ENCODE results near the gene FAM9C.
"Not testable (repeated sequence)": the region's sequence is repeated elsewhere in the genome, so short reads cannot be mapped to it uniquely, and the experiment has no call there.

Gene FAM9C

DNA sequence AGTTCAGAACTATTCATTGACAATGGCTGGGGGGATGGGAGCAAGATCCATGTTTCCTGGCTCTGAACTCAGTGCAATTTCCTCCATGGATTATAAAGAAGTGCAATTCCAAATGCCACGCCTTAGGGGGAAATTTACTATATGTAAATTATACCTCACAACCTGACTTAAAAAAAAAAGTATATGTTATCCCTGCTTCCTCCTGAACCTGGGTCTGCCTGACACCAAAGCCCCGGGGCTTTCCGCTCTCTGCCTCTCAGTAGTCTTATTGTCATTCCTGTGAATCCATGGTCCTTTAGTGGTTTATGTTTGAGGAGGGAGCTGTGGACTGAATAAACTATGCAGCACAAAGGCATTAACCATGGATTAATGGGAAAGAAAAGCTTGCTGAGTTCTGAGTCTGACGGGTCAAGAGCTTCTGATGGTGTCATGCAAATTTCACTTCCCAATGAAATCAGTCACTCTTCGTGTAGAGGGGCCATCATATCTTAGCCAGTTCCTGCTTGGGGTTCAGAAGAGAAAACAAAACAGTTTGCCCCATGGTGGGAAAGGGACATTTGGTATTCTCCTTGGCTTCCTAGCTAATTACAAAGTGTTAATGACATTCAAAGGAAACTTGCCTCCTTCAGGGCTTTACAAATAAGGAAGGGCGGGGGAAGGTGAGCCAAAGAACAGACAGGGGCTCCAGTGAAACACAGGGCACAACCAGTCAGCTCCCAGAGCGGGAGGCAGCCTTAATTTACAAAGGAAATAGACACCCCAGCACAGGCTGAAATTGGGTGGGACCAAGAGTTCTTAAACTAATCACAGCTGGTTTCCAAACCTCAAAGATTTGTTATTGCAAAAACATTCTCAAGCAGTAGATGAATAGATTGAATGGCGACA is 14.3 kb downstream of the FAM9C start:
- no peak for DNase-seq

- DNase-seq = no peak
Measured at GRCh38 chrX:13029637-13029886, 14.9 kb downstream of the FAM9C start.

GRCh38 chrX:13028871-13029636 is 15.4 kb downstream of the FAM9C start:
- DNase-seq = no peak

DNA sequence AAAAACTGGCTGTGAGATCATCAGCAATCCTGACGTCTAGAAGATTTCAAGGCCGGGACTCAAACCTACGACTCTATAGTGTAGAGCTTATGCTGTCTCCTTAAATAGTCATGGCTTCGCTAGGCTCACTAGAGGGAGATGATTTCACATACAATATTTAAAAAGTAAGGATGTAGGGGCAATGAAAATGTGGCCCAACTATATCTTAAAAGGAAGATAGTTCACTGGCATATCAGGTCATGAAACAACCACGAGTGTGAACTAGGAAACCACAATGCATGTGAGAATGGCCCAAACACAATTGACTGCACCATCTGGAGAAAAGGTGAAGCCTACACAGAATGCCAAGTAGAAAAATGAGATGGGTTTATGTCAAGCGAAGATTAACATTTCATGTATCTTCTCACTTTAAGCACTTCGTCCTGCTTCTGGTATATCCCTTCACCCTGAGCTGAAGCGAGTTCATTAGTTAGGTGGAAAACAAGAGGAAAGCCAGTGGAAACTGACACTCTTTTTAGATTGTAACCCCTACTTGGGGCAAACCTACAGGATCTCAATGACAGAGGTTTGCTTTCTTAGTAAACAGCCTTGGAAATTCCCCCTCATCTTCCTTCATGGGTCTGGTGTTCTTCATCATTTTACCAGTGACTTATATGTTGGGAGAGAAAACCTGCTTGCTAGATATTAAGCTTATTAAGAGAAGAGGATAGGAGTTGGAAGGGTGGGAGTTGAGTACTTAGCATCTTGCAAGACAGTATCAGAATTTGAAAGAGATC is 17.4 kb downstream of the FAM9C start:
- DNase-seq = no peak

DNA sequence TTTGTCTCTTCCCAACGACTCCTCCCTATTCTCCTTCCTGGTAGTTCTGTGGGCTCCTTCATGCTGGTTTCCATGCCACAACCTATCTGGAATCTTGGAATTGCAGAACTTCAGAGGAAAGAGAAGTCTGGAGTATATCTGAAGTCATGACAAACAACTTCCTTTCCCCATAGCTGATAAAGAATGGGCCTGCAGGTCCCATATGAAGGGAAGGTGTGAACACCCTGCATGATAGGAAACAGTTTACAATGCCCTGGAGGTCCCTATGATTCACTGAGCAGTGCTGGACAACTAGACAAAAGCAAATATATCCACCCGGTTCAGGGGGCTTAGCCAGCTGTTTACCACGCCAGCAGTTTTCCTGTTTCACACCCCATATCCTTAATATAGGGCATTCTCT is 19.4 kb downstream of the FAM9C start:
- DNase-seq = no peak

DNA sequence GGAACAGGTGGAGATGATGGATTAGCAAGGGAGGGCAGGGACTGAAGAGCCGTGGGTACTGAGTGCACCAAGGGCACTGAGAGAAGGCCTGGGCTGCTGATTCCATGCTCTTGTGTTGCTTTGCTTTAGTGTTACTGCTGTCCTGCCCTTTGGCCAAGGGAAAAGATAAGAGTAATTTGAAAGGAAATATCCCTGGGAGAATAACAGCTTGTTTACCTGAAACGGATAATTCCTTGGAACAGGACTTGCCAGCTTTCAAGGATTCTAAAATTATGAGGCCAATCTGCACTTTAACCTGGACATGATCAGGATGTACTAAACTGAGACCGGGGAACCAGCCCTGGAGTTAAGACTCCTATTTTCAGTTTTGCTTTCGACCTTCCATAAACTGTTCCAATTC is 20.4 kb downstream of the FAM9C start:
- DNase-seq = no peak

- DNase-seq = no peak
Measured at GRCh38 chrX:13023567-13023966, 20.9 kb downstream of the FAM9C start.

GRCh38 chrX:13022926-13023325 is 21.5 kb downstream of the FAM9C start:
- no peak for DNase-seq

- not testable (repeated sequence) for DNase-seq
Measured at GRCh38 chrX:13016731-13017130, 27.7 kb downstream of the FAM9C start.

DNA sequence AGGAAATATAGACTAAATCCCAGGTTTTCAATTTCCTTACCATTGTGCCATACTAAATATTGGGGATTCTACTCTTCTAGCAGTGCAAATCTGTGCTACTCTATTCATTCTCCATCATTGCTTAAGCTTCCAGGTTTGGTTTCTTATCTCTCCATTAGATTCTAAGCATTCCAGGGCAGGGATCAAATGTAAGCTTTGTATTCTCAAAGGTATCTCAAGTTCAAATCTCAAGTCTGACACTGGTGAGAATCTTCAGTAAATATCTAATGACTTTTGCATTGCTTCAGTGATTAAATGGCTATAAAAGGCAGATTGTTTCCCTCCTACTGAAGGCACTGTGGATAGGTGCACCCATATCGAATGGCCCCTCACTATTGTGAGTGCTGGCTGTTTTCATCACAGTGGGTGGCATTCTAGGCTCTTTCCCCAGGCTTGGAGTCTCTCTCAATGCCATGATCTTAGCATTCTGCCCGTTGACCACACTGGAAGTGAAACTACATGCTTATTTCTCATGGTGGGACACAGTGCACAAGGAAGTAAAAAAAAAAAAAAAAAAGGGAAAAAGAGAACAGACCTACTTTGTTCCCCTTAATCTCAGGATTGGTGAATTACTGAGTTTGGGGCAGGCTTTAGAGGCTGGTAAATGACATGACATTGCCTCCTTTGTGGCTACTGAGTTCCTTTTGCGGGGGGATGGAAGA is 28.7 kb downstream of the FAM9C start:
- no peak for DNase-seq

DNA sequence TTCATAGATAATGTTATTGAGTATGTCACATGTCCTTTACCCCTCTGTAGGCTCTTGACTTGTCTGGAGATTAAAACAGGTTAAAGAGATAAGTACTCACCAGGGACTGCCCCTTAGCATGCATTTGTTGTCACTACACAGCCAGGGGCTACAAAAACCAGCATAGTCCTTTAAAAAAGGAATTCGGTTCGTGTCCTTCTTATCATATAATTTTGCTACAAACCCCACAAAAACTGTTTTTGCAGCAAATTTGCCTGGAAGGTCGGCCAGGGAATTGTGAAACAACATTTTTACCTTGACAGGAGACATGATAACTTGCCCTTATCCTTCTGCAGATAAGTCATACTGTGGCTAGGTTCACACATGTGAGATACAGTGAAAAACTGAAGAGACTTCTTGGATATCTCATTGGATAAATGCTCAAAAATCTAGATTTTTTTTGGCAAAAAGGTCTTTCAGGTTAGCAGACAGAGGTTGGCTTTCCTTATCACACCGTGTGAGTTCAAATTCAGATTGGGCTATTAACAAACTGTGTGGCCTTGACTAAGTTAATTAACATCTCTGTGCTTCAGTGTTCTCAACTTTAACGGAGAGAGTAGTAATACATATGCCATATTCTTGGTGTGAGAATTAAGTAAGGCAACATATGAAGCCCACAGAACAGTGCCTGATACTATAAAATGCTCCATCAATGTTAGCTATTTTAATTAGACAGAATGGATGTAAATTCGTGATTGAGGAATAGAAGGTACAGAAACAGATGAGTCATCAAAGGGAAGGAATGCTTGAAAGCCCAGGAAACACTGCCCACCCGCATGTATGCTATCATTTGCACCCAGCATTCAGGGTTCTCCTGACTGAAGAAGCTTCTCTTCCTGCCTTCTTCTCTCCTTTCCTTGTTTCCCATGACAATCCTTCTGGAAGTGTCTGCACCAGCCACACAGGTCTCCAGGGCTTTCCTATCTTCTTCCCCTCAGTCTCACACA is 30.0 kb downstream of the FAM9C start:
- no peak for DNase-seq

DNA sequence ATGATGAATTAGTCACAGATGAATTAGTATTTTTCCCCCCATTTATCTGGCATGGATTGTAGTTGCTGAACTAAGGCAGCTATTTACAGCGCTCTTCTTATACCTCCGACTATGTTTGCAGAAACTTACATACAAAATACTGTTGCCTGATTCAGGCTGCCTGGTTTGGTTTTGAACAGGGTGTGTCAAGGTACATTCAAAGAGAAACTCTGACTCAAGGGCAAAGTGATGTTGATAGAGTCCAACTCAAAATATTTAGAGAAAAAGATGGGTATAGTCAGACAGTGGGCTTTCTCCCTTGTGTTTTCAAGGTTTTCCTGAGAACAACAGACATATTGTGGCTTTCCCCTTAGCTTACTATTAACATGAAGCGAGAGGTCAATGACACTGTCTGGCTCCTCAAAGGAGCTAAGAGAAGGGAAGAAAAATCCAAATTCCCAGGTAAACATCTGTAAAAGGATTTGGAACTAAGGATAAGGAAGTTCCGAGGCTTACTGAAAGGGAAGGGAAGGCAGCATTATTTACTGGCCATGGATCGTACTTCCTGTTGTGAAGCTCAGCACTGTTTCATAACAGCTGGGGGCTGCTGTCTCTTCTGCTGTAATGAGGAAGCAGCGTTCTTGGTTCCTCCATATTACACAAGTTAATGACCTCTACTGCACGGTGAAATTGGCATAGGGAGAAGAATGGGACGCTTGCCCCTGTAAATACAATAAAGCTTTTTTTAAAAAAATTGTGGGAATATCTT is 30.9 kb downstream of the FAM9C start:
- no peak for DNase-seq

- no peak for DNase-seq
Measured at GRCh38 chrX:13010546-13010945, 33.9 kb downstream of the FAM9C start.

DNA sequence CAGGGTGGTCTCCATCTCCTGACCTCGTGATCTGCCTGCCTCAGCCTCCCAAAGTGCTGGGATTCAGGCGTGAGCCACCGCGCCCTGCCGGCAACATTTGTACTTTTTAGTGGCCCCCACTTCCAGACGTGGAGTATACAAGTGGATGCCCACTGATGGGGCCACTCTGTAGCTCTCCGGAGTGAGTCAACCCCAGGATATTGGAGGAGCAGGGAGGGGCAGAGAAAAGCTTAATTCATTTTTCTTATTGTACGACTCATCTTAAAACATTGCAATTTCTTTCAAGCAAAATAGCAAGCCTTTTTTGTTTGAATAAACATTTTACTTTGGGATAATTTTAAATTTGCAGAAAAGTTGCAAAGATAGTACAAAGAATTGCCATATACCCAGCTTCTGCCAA is 34.6 kb downstream of the FAM9C start:
- DNase-seq = no peak

DNA sequence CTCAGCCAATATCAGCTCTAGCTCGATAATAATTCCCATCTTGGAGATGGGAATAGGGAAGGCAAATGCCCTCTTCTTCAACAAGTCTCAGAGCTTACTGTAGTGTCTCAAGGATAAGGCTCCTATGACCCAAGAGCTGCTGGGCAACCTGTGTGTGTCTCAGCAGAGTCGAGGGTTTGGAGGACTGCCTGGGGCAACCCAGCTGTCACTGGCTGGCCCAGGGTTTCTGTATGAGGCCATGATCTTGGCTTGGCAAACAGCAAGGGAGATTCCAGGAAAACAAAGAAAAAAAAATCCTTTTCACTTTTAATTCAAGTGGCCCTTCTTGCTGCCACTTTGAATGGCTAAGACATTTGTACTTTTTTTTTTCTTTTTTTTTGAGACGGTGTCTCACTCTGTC is 35.1 kb downstream of the FAM9C start:
- peak; percentile 33 for DNase-seq

DNA sequence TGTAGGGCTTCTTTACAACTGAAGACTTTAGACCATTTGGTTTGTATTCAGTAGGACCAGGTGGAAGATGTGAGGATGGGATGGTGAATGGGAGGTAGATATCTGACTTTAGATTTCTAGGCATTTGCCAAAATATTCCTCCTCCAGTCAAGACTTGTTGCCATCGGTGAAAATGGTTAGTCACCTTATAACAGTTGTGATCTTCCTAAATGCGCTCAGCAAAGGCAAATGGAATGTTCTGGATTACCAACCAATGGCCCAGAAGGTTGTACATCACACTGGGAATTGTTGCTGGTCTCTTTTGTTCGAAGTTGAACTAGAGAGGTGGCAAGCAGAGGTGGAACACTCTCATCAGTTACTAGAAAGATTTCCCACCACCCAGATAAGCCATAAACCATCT is 35.6 kb downstream of the FAM9C start:
- no peak for DNase-seq

GRCh38 chrX:13008189-13008533 is 36.3 kb downstream of the FAM9C start:
- DNase-seq = no peak

- DNase-seq = peak; percentile 54
Measured at GRCh38 chrX:13007519-13008188, 36.8 kb downstream of the FAM9C start.

DNA sequence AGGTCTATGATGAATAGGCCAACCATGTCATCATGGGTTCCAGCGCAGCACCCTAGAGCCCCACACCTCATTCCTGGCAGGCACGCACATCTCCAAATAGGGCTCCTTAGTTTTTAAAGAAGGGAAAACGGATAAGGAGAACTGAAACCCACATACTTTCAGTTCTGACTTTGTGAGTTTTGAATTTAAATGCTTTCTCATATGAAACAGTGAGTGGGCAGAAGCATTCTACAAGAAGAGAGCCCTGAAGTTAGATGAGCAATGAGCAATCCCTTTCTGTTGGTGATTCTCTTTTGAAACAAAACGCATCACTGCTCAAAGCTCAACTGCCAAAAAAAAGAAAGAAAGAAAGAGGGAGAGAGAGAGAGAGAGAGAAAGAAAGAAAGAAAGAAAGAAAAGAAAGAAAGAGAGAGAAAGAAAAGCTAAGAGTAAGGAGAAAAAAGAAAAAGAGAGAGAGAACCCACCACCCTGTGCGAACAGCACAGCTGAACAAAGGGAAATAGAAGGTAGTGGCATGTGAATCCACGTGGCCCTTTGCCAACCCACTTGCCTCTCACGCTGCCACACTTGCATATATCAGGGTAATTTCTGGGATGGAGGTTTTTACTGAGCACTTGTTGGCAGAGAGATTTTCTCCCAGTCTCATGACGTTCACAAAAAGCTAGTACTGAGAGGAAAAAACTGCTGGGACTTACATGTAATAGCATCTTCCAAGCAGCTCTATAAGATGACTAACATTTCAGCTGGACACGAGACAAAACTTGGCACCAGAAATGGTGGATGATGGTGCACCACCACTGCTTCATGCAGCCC is 38.6 kb downstream of the FAM9C start:
- DNase-seq = no peak
